ENCODE results near the gene ZNF239.

GRCh38 chr10:43616697-43617370 is 42.4 kb upstream of the ZNF239 start:
- TF ChIP-seq CTCF (conservative IDR thresholded peaks at IDR 0.05) = no peak
- TF ChIP-seq EZH2 (IDR thresholded peaks at IDR 0.05; ENCODE audit: low read depth) = no peak

Measured in PC-9 (cell line).